ENCODE measurements around the gene ALDH8A1.
"Not testable (repeated sequence)": the region's sequence is repeated elsewhere in the genome, so short reads cannot be mapped to it uniquely, and the experiment has no call there.

ALDH8A1 gene

DNA sequence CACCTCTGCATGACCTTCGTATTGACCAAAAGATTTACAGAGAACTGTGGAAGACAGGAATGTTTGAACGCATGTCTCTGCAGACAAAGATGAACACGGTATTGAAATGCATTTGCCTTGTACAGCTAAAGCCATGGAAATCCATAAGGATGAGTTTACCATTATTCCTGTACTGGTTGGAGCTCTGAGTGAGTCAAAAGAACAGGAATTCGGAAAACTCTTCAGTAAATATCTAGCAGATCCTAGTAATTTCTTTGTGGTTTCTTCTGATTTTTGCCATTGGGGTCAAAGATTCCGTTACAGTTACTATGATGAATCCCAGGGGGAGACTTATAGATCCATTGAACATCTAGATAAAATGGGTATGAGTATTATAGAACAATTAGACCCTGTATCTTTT lies 51.7 kb downstream of the ALDH8A1 start:
- H3K36me3 ChIP-seq (ENCODE audit: control insufficient read depth in 2 of 2, insufficient read depth in 2 of 2, low read length in 2 of 2); H3K27ac ChIP-seq (ENCODE audit: low read depth in 2 of 2, low read length in 2 of 2); H3K27me3 ChIP-seq (ENCODE audit: control insufficient read depth in 2 of 2, insufficient read depth in 2 of 2, low read length in 2 of 2); H3K9ac ChIP-seq (ENCODE audit: low read depth in 1 of 2, low read length in 2 of 2); H3K4me3 ChIP-seq (ENCODE audit: low read length in 2 of 2); H3K4me1 ChIP-seq (ENCODE audit: control insufficient read depth in 2 of 2, insufficient read depth in 2 of 2, low read length in 2 of 2); H3K9me3 ChIP-seq (ENCODE audit: control insufficient read depth in 2 of 2, low read length in 2 of 2): not testable (repeated sequence)

DNA sequence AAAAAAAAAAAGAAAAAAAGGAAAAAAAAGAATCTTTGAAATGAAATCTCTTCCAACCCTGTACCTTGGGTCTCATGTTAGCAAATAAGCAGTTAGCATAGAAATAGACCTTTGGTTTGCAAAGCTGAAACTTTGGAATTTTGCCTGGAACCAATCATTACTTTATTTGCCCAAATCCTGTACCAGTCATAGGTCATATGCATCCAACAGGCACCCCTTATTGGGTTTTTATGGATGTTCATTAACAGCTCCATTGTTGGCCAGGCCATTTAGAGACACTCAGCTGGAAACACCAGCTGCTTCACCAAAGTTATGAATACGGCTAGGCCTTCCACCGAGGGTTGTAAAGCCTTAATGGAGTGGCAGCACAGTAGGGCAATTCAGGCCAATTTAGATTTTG lies 53.0 kb downstream of the ALDH8A1 start:
- H3K27ac ChIP-seq (ENCODE audit: low read depth in 2 of 2, low read length in 2 of 2) = no peak overlapping the region
- H3K36me3 ChIP-seq (ENCODE audit: control insufficient read depth in 2 of 2, insufficient read depth in 2 of 2, low read length in 2 of 2) = no peaks in the 10 kb centered on the region
- no peaks in the 10 kb centered on the region for H3K9me3 ChIP-seq (ENCODE audit: control insufficient read depth in 2 of 2, low read length in 2 of 2)
- H3K4me1 ChIP-seq (ENCODE audit: control insufficient read depth in 2 of 2, insufficient read depth in 2 of 2, low read length in 2 of 2) = no peaks in the 10 kb centered on the region
- peaks cover 0 to 3% of the 10 kb centered on the region in 2 donors for H3K27me3 ChIP-seq (ENCODE audit: control insufficient read depth in 2 of 2, insufficient read depth in 2 of 2, low read length in 2 of 2)
- H3K9ac ChIP-seq (ENCODE audit: low read depth in 1 of 2, low read length in 2 of 2) = no peak overlapping the region
- H3K4me3 ChIP-seq (ENCODE audit: low read length in 2 of 2) = no peak overlapping the region

DNA sequence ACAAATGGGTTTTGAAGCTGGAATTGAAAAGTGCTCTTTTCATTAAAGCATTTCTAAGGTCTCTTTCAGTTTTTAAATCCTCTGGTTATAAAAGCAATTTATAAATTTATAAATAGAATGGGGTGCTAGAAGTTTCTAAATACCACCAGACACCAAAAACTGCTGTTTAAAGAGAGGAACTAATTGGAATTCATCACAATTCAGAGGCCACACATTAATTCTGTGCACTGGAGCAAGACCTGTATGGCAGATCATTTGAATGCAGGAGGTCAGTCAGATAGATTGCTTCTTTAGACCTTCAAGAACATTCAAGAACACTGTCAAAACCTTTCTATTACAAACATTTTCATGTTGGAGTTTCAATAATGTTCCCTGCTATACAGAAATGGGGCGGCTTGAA lies 55.1 kb downstream of the ALDH8A1 start:
- Histone ChIP-seq H3K4me1 (ENCODE audit: control insufficient read depth in 2 of 2, insufficient read depth in 2 of 2, low read length in 2 of 2) (no peaks in the 10 kb centered on the region), H3K4me3 (ENCODE audit: low read length in 2 of 2) (no peak overlapping the region), H3K27me3 (ENCODE audit: control insufficient read depth in 2 of 2, insufficient read depth in 2 of 2, low read length in 2 of 2) (peaks cover 0 to 3% of the 10 kb centered on the region in 2 donors)

DNA sequence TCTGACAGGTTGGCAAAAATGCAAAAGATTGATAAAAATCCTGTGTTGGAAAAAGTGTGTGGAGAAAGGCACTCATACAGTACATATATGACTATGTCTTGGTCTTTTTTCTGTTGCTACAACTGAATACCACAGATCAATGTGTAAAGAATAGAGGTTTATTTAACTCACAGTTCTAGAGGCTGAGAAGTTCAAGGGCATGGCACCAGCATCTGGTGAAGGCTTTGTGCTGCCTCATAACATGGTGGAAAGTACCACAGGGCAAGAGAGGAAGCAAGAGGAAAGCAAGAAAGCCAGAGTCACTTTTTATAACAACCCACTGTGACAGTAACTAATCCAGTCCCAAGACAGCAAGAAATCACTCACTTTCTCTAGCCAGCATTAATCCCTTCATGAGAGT lies 57.5 kb downstream of the ALDH8A1 start:
- Histone ChIP-seq H3K36me3 (ENCODE audit: control insufficient read depth in 2 of 2, insufficient read depth in 2 of 2, low read length in 2 of 2) (no peaks in the 10 kb centered on the region), H3K27me3 (ENCODE audit: control insufficient read depth in 2 of 2, insufficient read depth in 2 of 2, low read length in 2 of 2) (peaks cover 0 to 5% of the 10 kb centered on the region in 2 donors), H3K9ac (ENCODE audit: low read depth in 1 of 2, low read length in 2 of 2) (no peak overlapping the region), H3K4me3 (ENCODE audit: low read length in 2 of 2) (no peak overlapping the region), H3K4me1 (ENCODE audit: control insufficient read depth in 2 of 2, insufficient read depth in 2 of 2, low read length in 2 of 2) (no peaks in the 10 kb centered on the region), H3K27ac (ENCODE audit: low read depth in 2 of 2, low read length in 2 of 2) (no peak overlapping the region), H3K9me3 (ENCODE audit: control insufficient read depth in 2 of 2, low read length in 2 of 2) (no peaks in the 10 kb centered on the region)

More for the DNA sequence above, 55.1 kb downstream of the ALDH8A1 start:
- no peak overlapping the region for H3K27ac ChIP-seq (ENCODE audit: low read depth in 2 of 2, low read length in 2 of 2)
- no peaks in the 10 kb centered on the region for H3K36me3 ChIP-seq (ENCODE audit: control insufficient read depth in 2 of 2, insufficient read depth in 2 of 2, low read length in 2 of 2)
- H3K9me3 ChIP-seq (ENCODE audit: control insufficient read depth in 2 of 2, low read length in 2 of 2) = no peaks in the 10 kb centered on the region
- H3K9ac ChIP-seq (ENCODE audit: low read depth in 1 of 2, low read length in 2 of 2) = no peak overlapping the region

DNA sequence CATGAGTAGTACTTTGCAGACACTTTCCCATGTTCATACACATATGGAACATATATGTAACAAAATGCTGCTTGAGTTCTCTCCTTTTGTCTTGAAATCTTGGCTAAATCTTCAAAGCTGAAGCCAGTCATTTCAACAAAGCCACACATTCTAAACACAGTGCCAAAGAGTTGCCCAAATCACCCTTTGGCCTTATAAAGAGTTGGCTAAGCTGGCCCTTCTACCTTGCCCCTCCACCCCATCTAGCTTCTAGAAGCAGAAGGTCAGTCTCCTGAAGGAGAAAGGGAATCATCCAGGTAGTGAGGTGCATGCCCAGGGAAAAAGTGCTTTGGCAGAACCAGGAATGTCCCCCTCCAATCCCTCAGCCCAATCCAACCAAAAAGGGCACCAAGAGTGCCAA lies 58.3 kb downstream of the ALDH8A1 start:
- Histone ChIP-seq H3K27me3 (ENCODE audit: control insufficient read depth in 2 of 2, insufficient read depth in 2 of 2, low read length in 2 of 2) (peaks cover 0 to 5% of the 10 kb centered on the region in 2 donors), H3K4me3 (ENCODE audit: low read length in 2 of 2) (no peak overlapping the region)

DNA sequence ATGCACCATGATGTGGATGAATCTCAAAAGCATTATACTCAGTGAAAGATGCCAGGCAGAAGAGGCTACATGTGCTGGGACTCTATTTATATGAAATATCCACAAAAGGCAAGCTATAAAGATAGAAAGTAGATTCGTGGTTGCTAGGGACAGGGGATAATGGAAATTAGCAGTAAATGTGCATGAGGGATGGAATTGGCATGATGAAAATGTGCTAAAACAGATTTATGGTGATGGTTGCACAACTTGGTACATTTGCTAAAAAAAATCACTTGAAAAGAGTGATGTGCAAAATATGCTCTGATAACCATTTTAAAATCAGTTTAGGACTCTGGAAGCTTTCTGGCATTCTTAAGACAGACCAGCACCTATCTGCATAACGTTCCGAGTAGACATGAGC lies 61.6 kb downstream of the ALDH8A1 start:
- H3K4me1 ChIP-seq (ENCODE audit: control insufficient read depth in 2 of 2, insufficient read depth in 2 of 2, low read length in 2 of 2) = no peaks in the 10 kb centered on the region
- H3K4me3 ChIP-seq (ENCODE audit: low read length in 2 of 2) = no peak overlapping the region
- no peaks in the 10 kb centered on the region for H3K9me3 ChIP-seq (ENCODE audit: control insufficient read depth in 2 of 2, low read length in 2 of 2)
- H3K36me3 ChIP-seq (ENCODE audit: control insufficient read depth in 2 of 2, insufficient read depth in 2 of 2, low read length in 2 of 2) = no peaks in the 10 kb centered on the region
- H3K9ac ChIP-seq (ENCODE audit: low read depth in 1 of 2, low read length in 2 of 2) = no peak overlapping the region
- H3K27ac ChIP-seq (ENCODE audit: low read depth in 2 of 2, low read length in 2 of 2) = no peak overlapping the region
- H3K27me3 ChIP-seq (ENCODE audit: control insufficient read depth in 2 of 2, insufficient read depth in 2 of 2, low read length in 2 of 2) = peaks cover 0 to 2% of the 10 kb centered on the region in 2 donors

More for the DNA sequence above, 58.3 kb downstream of the ALDH8A1 start:
- no peaks in the 10 kb centered on the region for H3K4me1 ChIP-seq (ENCODE audit: control insufficient read depth in 2 of 2, insufficient read depth in 2 of 2, low read length in 2 of 2)
- no peaks in the 10 kb centered on the region for H3K36me3 ChIP-seq (ENCODE audit: control insufficient read depth in 2 of 2, insufficient read depth in 2 of 2, low read length in 2 of 2)
- no peaks in the 10 kb centered on the region for H3K9me3 ChIP-seq (ENCODE audit: control insufficient read depth in 2 of 2, low read length in 2 of 2)
- no peak overlapping the region for H3K27ac ChIP-seq (ENCODE audit: low read depth in 2 of 2, low read length in 2 of 2)
- H3K9ac ChIP-seq (ENCODE audit: low read depth in 1 of 2, low read length in 2 of 2) = no peak overlapping the region

DNA sequence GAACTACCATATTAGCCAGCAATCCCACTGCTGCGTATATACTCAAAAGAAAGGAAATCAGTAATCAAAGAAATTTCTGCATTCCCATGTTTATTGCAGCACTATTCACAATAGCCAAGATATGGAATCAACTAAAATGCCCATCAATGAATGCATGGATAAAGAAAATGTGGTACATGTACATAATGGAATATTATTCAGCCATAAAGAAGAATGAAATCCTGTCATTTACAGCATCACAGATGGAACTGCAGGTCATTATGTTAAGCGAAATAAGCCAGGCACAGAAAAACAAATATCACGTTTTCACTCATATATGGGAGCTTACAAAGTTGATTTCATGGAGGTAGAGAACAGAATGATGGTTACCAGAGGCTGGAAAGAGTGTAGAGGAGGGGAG lies 65.1 kb downstream of the ALDH8A1 start:
- H3K27ac ChIP-seq (ENCODE audit: low read depth in 2 of 2, low read length in 2 of 2) = no peak overlapping the region
- H3K9me3 ChIP-seq (ENCODE audit: control insufficient read depth in 2 of 2, low read length in 2 of 2) = no peaks in the 10 kb centered on the region
- H3K4me3 ChIP-seq (ENCODE audit: low read length in 2 of 2) = no peak overlapping the region
- H3K9ac ChIP-seq (ENCODE audit: low read depth in 1 of 2, low read length in 2 of 2) = no peak overlapping the region
- no peaks in the 10 kb centered on the region for H3K4me1 ChIP-seq (ENCODE audit: control insufficient read depth in 2 of 2, insufficient read depth in 2 of 2, low read length in 2 of 2)
- H3K27me3 ChIP-seq (ENCODE audit: control insufficient read depth in 2 of 2, insufficient read depth in 2 of 2, low read length in 2 of 2) = peaks cover 0 to 2% of the 10 kb centered on the region in 2 donors
- H3K36me3 ChIP-seq (ENCODE audit: control insufficient read depth in 2 of 2, insufficient read depth in 2 of 2, low read length in 2 of 2) = no peaks in the 10 kb centered on the region

DNA sequence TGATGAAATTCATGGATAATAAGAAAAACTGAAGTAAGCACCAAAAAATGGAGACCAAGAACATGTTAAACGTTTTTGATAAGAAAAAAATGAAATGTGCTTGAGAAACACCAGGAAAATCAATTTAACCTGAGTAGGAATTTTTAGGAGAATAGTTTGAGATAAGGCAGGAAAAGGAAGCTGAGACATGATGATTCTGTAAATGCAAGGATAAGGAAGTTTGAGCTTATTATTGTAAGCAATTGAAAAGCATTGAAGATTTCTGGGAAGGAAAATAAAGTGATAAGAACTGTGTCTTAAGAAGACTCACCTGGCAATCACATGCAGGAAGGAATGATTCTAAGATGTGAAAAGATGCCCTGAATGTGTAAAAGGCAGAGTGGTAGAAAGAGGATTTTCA lies 66.6 kb downstream of the ALDH8A1 start:
- H3K36me3 ChIP-seq (ENCODE audit: control insufficient read depth in 2 of 2, insufficient read depth in 2 of 2, low read length in 2 of 2) = no peaks in the 10 kb centered on the region
- no peaks in the 10 kb centered on the region for H3K9me3 ChIP-seq (ENCODE audit: control insufficient read depth in 2 of 2, low read length in 2 of 2)
- no peaks in the 10 kb centered on the region for H3K27me3 ChIP-seq (ENCODE audit: control insufficient read depth in 2 of 2, insufficient read depth in 2 of 2, low read length in 2 of 2)
- H3K4me1 ChIP-seq (ENCODE audit: control insufficient read depth in 2 of 2, insufficient read depth in 2 of 2, low read length in 2 of 2) = no peaks in the 10 kb centered on the region
- no peak overlapping the region for H3K27ac ChIP-seq (ENCODE audit: low read depth in 2 of 2, low read length in 2 of 2)
- H3K4me3 ChIP-seq (ENCODE audit: low read length in 2 of 2) = no peak overlapping the region
- no peak overlapping the region for H3K9ac ChIP-seq (ENCODE audit: low read depth in 1 of 2, low read length in 2 of 2)

DNA sequence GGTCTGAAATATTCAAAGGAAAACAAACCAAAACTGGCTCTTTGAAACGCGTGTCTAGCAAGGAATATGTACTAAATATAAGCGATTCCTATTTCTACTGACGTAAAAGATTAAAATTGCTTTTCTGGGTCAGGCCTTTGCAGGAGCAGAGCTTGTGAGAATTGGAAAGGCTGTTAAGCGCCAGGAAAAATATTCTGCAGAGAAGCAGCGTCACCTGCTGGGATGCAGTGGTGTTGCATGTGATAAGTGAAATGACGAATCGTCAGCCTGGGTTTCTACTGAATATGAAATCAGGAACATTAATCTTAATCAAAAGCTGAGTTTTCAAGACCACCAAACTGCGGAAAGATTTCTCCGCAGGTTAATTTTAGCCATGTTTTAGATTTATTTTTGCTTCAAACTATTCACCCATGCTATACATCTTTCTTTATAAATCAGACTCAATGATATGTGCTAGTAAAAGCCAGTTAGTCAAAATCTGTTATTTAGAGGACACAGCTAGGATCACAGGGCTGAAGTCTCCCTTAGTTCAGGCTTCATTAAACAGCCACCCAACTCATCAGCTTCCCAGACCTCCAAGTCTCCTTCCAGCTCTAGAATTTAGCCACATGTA lies 67.4 kb downstream of the ALDH8A1 start:
- no peak overlapping the region for H3K4me3 ChIP-seq (ENCODE audit: low read length in 2 of 2)
- H3K4me1 ChIP-seq (ENCODE audit: control insufficient read depth in 2 of 2, insufficient read depth in 2 of 2, low read length in 2 of 2) = no peaks in the 10 kb centered on the region
- no peak overlapping the region for H3K9ac ChIP-seq (ENCODE audit: low read depth in 1 of 2, low read length in 2 of 2)
- no peaks in the 10 kb centered on the region for H3K9me3 ChIP-seq (ENCODE audit: control insufficient read depth in 2 of 2, low read length in 2 of 2)
- H3K27ac ChIP-seq (ENCODE audit: low read depth in 2 of 2, low read length in 2 of 2) = no peak overlapping the region
- no peaks in the 10 kb centered on the region for H3K36me3 ChIP-seq (ENCODE audit: control insufficient read depth in 2 of 2, insufficient read depth in 2 of 2, low read length in 2 of 2)
- no peaks in the 10 kb centered on the region for H3K27me3 ChIP-seq (ENCODE audit: control insufficient read depth in 2 of 2, insufficient read depth in 2 of 2, low read length in 2 of 2)

DNA sequence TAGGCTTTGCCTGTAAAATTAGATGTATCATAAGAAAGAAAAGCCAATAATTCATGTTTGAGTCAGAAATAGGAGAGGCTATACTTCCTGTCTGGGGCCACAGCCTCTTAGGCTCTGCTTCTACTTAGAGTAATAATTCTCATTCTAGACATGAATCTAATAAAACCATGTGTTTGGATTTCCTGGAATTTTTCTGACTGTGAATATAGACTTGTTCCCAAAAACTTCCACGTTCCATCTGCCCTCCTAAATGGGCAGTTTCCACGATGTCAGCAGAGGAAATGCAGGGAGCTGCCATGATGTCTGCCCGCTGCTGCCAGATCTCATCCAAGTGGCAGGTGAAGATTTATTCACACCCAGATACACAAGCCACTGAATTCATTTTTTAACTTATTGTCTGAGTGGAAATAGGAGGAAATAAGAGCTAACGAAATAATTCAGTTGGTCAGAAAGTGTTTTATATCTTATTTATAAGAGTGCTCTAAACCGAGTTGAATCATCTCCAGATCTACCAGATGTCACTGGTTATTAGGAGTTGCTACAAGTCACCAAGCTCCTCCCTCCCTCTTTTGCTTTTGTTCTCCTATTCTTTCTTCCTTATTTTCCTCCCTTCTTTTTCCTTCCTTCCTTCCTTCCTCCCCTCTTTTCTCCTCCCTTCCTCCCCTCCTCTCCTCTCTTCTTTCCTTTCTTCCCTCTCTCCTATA lies 69.3 kb downstream of the ALDH8A1 start:
- Histone ChIP-seq H3K27ac (ENCODE audit: low read depth in 2 of 2, low read length in 2 of 2) (no peak overlapping the region), H3K27me3 (ENCODE audit: control insufficient read depth in 2 of 2, insufficient read depth in 2 of 2, low read length in 2 of 2) (no peaks in the 10 kb centered on the region), H3K36me3 (ENCODE audit: control insufficient read depth in 2 of 2, insufficient read depth in 2 of 2, low read length in 2 of 2) (no peaks in the 10 kb centered on the region), H3K4me3 (ENCODE audit: low read length in 2 of 2) (no peak overlapping the region), H3K4me1 (ENCODE audit: control insufficient read depth in 2 of 2, insufficient read depth in 2 of 2, low read length in 2 of 2) (no peaks in the 10 kb centered on the region), H3K9me3 (ENCODE audit: control insufficient read depth in 2 of 2, low read length in 2 of 2) (no peaks in the 10 kb centered on the region), H3K9ac (ENCODE audit: low read depth in 1 of 2, low read length in 2 of 2) (no peak overlapping the region)

All from mucosa of rectum (tissue), 2 donors.